MCF 10A (cell line): ENCODE results near the gene MDGA2. TPM values are rescaled to one million over a fixed set of nuclear protein-coding genes. Genes with fewer than 3 reads are reported as not detected.

Source experiments
- BruUV-seq: library from RNA; stranded (reverse); fragments of 400-500 nt; replicated peaks from 2 replicates; lab custom pipeline; 2021; lab: Mats Ljungman, UMichigan
- CTCF ChIA-PET: fragments of 300-600 bp; sonication (Branson Sonifier 250); formaldehyde crosslinking; extraction: SDS; loops from one replicate; lab custom pipeline; 2021; ENCODE audit warnings: antibody characterized with exemption, inconsistent platforms; lab: Yijun Ruan, JAX
- POLR2A ChIA-PET: fragments of 300-600, 350-650 bp; sonication (Branson Sonifier 250); formaldehyde crosslinking; extraction: SDS; loops from one replicate; lab custom pipeline; 2020; ENCODE audit warnings: antibody characterized with exemption, inconsistent platforms; lab: Yijun Ruan, JAX
- DNase-seq: peaks from one replicate; pipeline ENCODE4 v3.0.0-alpha.2; 2018; ENCODE audit not compliant: unreplicated experiment
- H3K27ac Mint-ChIP-seq: one replicate; pipeline ENCODE4 v1.8.0; 2022; ENCODE audit warnings: mild to moderate bottlenecking, low read depth, mixed read lengths; ENCODE audit not compliant: unreplicated experiment
- H3K27me3 Mint-ChIP-seq: one replicate; pipeline ENCODE4 v1.8.0; 2022; ENCODE audit warnings: mixed read lengths; ENCODE audit not compliant: insufficient read depth, unreplicated experiment
- H3K36me3 Mint-ChIP-seq: one replicate; pipeline ENCODE4 v1.8.0; 2022; ENCODE audit warnings: mild to moderate bottlenecking, moderate library complexity, mixed read lengths; ENCODE audit not compliant: insufficient read depth, unreplicated experiment
- H3K4me1 Mint-ChIP-seq: one replicate; pipeline ENCODE4 v1.8.0; 2022; ENCODE audit warnings: mixed read lengths; ENCODE audit not compliant: insufficient read depth, unreplicated experiment
- H3K4me3 Mint-ChIP-seq: one replicate; pipeline ENCODE4 v1.8.0; 2022; ENCODE audit warnings: mild to moderate bottlenecking, moderate library complexity, mixed read lengths; ENCODE audit not compliant: unreplicated experiment
- H3K9me3 Mint-ChIP-seq: one replicate; pipeline ENCODE4 v1.8.0; 2022; ENCODE audit warnings: mixed read lengths; ENCODE audit not compliant: unreplicated experiment
- intact Hi-C: fragments of 100-400 bp; cut with micrococcal nuclease; formaldehyde crosslinking; loops from 2 replicates; pipeline ENCODE4 v1.14.1; 2022
- total RNA-seq: library from RNA; stranded (reverse); gene quantifications from 2 replicates; pipeline ENCODE4 v1.2.3, GENCODE V29; 2022
- TF ChIP-seq, protein P1 (sequence below): fragments of 200-600 bp; IDR thresholded peaks from one replicate; pipeline ENCODE4 v1.8.0; 2022; ENCODE audit warnings: antibody characterized with exemption, mild to moderate bottlenecking; ENCODE audit not compliant: unreplicated experiment

The MDGA2 gene
- total RNA-seq, 1 experiment from 2014 or later = not detected

DNA sequence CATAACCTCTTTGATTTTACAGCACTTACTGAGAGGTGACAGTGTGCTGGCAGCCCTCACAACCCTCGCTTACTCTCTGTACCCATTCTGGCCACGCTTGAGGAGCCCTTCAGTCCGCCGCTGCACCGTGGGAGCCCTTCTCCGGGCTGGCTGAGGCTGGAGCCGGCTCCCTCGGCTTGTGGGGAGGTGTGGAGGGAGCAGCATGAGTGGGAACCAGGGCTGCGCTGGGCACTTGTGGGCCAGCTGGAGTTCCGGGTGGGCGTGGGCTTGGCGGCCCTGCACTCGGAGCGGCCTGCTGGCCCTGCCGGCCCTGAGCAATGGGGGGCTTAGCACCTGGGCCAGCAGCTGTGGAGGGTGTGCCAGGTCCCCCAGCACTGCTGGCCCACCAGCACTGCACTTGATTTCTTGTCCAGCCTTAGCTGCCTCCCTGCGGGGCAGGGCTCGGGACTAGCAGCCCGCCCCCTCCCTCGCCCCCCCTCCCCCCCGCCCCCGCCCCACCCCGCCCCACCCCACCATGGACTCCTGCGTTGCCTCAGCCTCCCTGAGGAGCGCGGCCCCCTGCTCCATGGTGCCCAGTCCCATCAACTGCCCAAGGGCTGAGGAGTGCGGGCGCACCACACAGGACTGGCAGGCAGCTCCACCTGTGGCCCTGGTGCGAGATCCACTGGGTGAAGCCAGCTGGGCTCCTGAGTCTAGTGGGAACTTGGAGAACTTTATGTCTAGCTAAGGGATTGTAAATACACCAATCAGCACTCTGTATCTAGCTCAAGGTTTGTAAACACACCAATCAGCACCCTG is 9.9 kb downstream of the MDGA2 start:
- TF ChIP-seq, protein P1, sequence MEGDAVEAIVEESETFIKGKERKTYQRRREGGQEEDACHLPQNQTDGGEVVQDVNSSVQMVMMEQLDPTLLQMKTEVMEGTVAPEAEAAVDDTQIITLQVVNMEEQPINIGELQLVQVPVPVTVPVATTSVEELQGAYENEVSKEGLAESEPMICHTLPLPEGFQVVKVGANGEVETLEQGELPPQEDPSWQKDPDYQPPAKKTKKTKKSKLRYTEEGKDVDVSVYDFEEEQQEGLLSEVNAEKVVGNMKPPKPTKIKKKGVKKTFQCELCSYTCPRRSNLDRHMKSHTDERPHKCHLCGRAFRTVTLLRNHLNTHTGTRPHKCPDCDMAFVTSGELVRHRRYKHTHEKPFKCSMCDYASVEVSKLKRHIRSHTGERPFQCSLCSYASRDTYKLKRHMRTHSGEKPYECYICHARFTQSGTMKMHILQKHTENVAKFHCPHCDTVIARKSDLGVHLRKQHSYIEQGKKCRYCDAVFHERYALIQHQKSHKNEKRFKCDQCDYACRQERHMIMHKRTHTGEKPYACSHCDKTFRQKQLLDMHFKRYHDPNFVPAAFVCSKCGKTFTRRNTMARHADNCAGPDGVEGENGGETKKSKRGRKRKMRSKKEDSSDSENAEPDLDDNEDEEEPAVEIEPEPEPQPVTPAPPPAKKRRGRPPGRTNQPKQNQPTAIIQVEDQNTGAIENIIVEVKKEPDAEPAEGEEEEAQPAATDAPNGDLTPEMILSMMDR = no peak
- intact Hi-C loops = no loop called here
- no peak overlapping the region for H3K27ac Mint-ChIP-seq
- no peaks in the 10 kb centered on the region for H3K4me1 Mint-ChIP-seq
- no peaks in the 10 kb centered on the region for H3K36me3 Mint-ChIP-seq
- ChIA-PET POLR2A (no interaction called here), CTCF (no interaction called here)
- BruUV-seq = no TSS peak
- peaks cover 15% of the 10 kb centered on the region for H3K27me3 Mint-ChIP-seq
- no peak for DNase-seq
- no peak overlapping the region for H3K4me3 Mint-ChIP-seq
- no peaks in the 10 kb centered on the region for H3K9me3 Mint-ChIP-seq

DNA sequence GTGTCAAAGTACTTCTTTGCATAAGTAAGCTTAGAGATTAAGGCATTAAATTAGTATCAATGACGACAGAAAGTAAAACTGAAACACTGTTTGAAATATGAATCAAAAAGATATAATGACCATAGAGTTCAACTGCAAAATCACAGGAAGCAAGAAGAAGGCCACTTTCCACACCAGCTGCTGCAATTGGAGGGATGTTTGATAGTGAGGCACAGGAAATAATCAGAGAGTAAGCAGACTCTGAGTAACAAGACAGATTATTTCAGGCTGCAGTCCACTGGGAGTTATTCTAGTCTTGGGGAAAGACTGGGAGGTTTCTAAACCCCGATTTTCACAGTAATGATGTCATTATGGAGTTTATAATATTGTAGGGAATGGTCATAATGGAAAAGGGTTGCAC is 12.9 kb downstream of the MDGA2 start:
- H3K4me1 Mint-ChIP-seq = no peaks in the 10 kb centered on the region
- CTCF ChIA-PET = no interaction called here
- no peak overlapping the region for H3K27ac Mint-ChIP-seq
- no peak overlapping the region for H3K4me3 Mint-ChIP-seq
- TF ChIP-seq, protein P1 = no peak
- peaks cover 15% of the 10 kb centered on the region for H3K27me3 Mint-ChIP-seq
- no peak for DNase-seq
- POLR2A ChIA-PET = no interaction called here
- intact Hi-C loops = no loop called here
- H3K36me3 Mint-ChIP-seq = no peaks in the 10 kb centered on the region
- BruUV-seq = no TSS peak
- H3K9me3 Mint-ChIP-seq = no peaks in the 10 kb centered on the region

- DNase-seq = no peak
- TF ChIP-seq, protein P1 = no peak
- Mint-ChIP-seq H3K4me3 (no peak overlapping the region), H3K27me3 (peaks cover 15% of the 10 kb centered on the region), H3K27ac (no peak overlapping the region), H3K36me3 (no peaks in the 10 kb centered on the region), H3K4me1 (no peaks in the 10 kb centered on the region), H3K9me3 (no peaks in the 10 kb centered on the region)
- intact Hi-C loops = no loop called here
- CTCF ChIA-PET = no interaction called here
- no TSS peak for BruUV-seq
- POLR2A ChIA-PET = no interaction called here
These were observed 15.2 kb downstream of the MDGA2 start for GRCh38 chr14:47660158-47660557.

GRCh38 chr14:47658041-47658440 is 17.4 kb downstream of the MDGA2 start:
- POLR2A ChIA-PET = no interaction called here
- TF ChIP-seq, protein P1 = no peak
- Mint-ChIP-seq H3K36me3 (no peaks in the 10 kb centered on the region), H3K4me1 (no peaks in the 10 kb centered on the region), H3K27ac (no peak overlapping the region), H3K27me3 (peaks cover 12% of the 10 kb centered on the region), H3K4me3 (no peak overlapping the region), H3K9me3 (no peaks in the 10 kb centered on the region)
- DNase-seq = no peak
- CTCF ChIA-PET = no interaction called here
- intact Hi-C loops = no loop called here
- BruUV-seq = no TSS peak
